ENCODE results near the gene SPAG5.

DNA sequence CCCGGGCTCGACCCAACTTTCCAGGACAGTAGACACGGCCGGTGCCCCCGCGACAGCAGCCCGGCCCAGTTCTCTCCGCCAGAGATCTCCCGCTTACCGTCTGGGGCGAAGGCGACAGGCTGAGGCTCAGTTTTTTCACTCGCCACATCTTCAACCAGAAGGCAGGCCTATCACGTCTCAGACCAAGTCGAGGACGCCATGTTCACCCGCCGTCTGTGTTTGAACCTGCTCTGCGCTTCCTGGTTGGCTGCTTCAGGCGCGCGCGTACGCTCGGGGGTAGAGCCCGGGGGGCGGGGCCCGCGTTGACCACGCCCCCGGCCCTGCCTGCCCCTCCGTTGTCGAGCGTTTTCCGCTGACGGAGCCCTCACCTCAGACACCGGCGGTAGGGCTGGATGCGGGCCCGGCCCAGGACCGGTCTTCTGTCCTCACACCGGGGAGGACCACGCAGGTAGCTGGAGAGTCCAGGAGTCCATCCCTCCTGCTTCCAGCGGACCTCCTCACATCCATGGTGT is at the start of gene SPAG5:
- TF ChIP-seq, protein P1, sequence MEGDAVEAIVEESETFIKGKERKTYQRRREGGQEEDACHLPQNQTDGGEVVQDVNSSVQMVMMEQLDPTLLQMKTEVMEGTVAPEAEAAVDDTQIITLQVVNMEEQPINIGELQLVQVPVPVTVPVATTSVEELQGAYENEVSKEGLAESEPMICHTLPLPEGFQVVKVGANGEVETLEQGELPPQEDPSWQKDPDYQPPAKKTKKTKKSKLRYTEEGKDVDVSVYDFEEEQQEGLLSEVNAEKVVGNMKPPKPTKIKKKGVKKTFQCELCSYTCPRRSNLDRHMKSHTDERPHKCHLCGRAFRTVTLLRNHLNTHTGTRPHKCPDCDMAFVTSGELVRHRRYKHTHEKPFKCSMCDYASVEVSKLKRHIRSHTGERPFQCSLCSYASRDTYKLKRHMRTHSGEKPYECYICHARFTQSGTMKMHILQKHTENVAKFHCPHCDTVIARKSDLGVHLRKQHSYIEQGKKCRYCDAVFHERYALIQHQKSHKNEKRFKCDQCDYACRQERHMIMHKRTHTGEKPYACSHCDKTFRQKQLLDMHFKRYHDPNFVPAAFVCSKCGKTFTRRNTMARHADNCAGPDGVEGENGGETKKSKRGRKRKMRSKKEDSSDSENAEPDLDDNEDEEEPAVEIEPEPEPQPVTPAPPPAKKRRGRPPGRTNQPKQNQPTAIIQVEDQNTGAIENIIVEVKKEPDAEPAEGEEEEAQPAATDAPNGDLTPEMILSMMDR (IDR thresholded peaks at IDR 0.05; ENCODE audit: insufficient read depth, low read length, poor library complexity, severe bottlenecking) = no peak
- no peak for TF ChIP-seq EZH2phosphoT487 (conservative IDR thresholded peaks at IDR 0.05; ENCODE audit: low read length)
